ENCODE data around the gene SARNP. TPM values are rescaled to one million over a fixed set of nuclear protein-coding genes. Genes with fewer than 3 reads are reported as not detected.

SARNP gene
- total RNA-seq, 1 donor from 2014 or later, result 68.7 TPM

GRCh38 chr12:55827806-55828205, 10.3 kb upstream of the SARNP start:
- no peak overlapping the region for H3K4me3 ChIP-seq (ENCODE audit: low read depth, low read length)
- no peaks in the 10 kb centered on the region for H3K27me3 ChIP-seq (ENCODE audit: control insufficient read depth, insufficient read depth, low read length)
- DNase-seq (ENCODE audit: low read depth) (no peak), FAIRE-seq (no peak)
- no peak for TF ChIP-seq CTCF (IDR thresholded peaks at IDR 0.05; ENCODE audit: insufficient read depth, low read length, severe bottlenecking)
- peaks cover 1% of the 10 kb centered on the region for H3K36me3 ChIP-seq (ENCODE audit: control insufficient read depth, insufficient read depth, low read length)

- no peak for FAIRE-seq
- Histone ChIP-seq H3K36me3 (ENCODE audit: control insufficient read depth, insufficient read depth, low read length) (peaks cover 16% of the 10 kb centered on the region), H3K27me3 (ENCODE audit: control insufficient read depth, insufficient read depth, low read length) (no peaks in the 10 kb centered on the region), H3K4me3 (ENCODE audit: low read depth, low read length) (no peak overlapping the region)
- TF ChIP-seq CTCF (IDR thresholded peaks at IDR 0.05; ENCODE audit: insufficient read depth, low read length, severe bottlenecking), result no peak
- DNase-seq (ENCODE audit: low read depth), result no peak
These were observed 7.2 kb upstream of the SARNP start for GRCh38 chr12:55824726-55825125.

- Histone ChIP-seq H3K4me3 (ENCODE audit: low read depth, low read length) (no peak overlapping the region), H3K36me3 (ENCODE audit: control insufficient read depth, insufficient read depth, low read length) (peaks cover 20% of the 10 kb centered on the region), H3K27me3 (ENCODE audit: control insufficient read depth, insufficient read depth, low read length) (no peaks in the 10 kb centered on the region)
- no peak for FAIRE-seq
- no peak for TF ChIP-seq CTCF (IDR thresholded peaks at IDR 0.05; ENCODE audit: insufficient read depth, low read length, severe bottlenecking)
- no peak for DNase-seq (ENCODE audit: low read depth)
These were observed 5.9 kb upstream of the SARNP start for GRCh38 chr12:55823419-55823818.

GRCh38 chr12:55822228-55822627, 4.7 kb upstream of the SARNP start:
- Histone ChIP-seq H3K4me3 (ENCODE audit: low read depth, low read length) (no peak overlapping the region), H3K36me3 (ENCODE audit: control insufficient read depth, insufficient read depth, low read length) (peaks cover 20% of the 10 kb centered on the region), H3K27me3 (ENCODE audit: control insufficient read depth, insufficient read depth, low read length) (no peaks in the 10 kb centered on the region)
- no peak for FAIRE-seq
- TF ChIP-seq CTCF (IDR thresholded peaks at IDR 0.05; ENCODE audit: insufficient read depth, low read length, severe bottlenecking), result peak; percentile 48
- DNase-seq (ENCODE audit: low read depth), result peak; percentile 28

GRCh38 chr12:55820679-55821078, 3.2 kb upstream of the SARNP start:
- DNase-seq (ENCODE audit: low read depth), result no peak
- H3K4me3 ChIP-seq (ENCODE audit: low read depth, low read length), result no peak overlapping the region
- no peak for FAIRE-seq

More at GRCh38 chr12:55820679-55821078, 3.2 kb upstream of the SARNP start:
- Histone ChIP-seq H3K36me3 (ENCODE audit: control insufficient read depth, insufficient read depth, low read length) (peaks cover 19% of the 10 kb centered on the region), H3K27me3 (ENCODE audit: control insufficient read depth, insufficient read depth, low read length) (no peaks in the 10 kb centered on the region)
- peak; percentile 14 for TF ChIP-seq CTCF (IDR thresholded peaks at IDR 0.05; ENCODE audit: insufficient read depth, low read length, severe bottlenecking)
